GM12864 (cell line): Measurements from ENCODE around the gene GASK1A.
"Not testable (repeated sequence)": the region's sequence is repeated elsewhere in the genome, so short reads cannot be mapped to it uniquely, and the experiment has no call there.

Experiments
- DNase-seq: peaks from one replicate; pipeline ENCODE4 v3.0.0-alpha.2; 2011; ENCODE audit warnings: low read depth
- H3K4me3 ChIP-seq: 2 replicates; pipeline ENCODE4 v1.5.1; 2011; ENCODE audit warnings: mild to moderate bottlenecking, low read depth, low read length, control low read depth
- CTCF ChIP-seq: IDR thresholded peaks from 2 replicates; pipeline ENCODE4 v1.5.1; 2011; ENCODE audit warnings: low read depth, mild to moderate bottlenecking, moderate library complexity, low read length, control low read depth, inconsistent platforms; ENCODE audit errors: missing control alignments

The GASK1A gene

GRCh38 chr3:42964266-42964665 is 14.8 kb upstream of the GASK1A start:
- no peak for DNase-seq
- H3K4me3 ChIP-seq, result no peak overlapping the region
- no peak for TF ChIP-seq CTCF

- no peak for DNase-seq
- no peak for TF ChIP-seq CTCF
- H3K4me3 ChIP-seq, result no peak overlapping the region
Measured at GRCh38 chr3:42970557-42970956, 8.6 kb upstream of the GASK1A start.

- TF ChIP-seq CTCF, result no peak
- DNase-seq, result no peak
- H3K4me3 ChIP-seq, result no peak overlapping the region
Measured at GRCh38 chr3:42970976-42971772, 7.9 kb upstream of the GASK1A start.

GRCh38 chr3:42974906-42975305 is 4.2 kb upstream of the GASK1A start:
- H3K4me3 ChIP-seq, DNase-seq: not testable (repeated sequence)

- TF ChIP-seq CTCF, result no peak
- no peak for DNase-seq
- no peak overlapping the region for H3K4me3 ChIP-seq
Measured at GRCh38 chr3:42975456-42975855, 3.7 kb upstream of the GASK1A start.

GRCh38 chr3:42975955-42976354 is 3.2 kb upstream of the GASK1A start:
- no peak for TF ChIP-seq CTCF
- no peak for DNase-seq
- H3K4me3 ChIP-seq, result no peak overlapping the region

GRCh38 chr3:42980209-42980608 is 1.1 kb downstream of the GASK1A start:
- no peak overlapping the region for H3K4me3 ChIP-seq
- no peak for TF ChIP-seq CTCF
- DNase-seq, result no peak
